K562 (cell line): ENCODE measurements around the gene OGDH.

ENCODE experiments used
- ATF7 ChIP-seq: fragments of 450-650 bp; IDR thresholded peaks from 2 replicates; pipeline ENCODE4 v1.7.1; 2014; ENCODE audit warnings: mild to moderate bottlenecking, moderate library complexity
- CTBP1 ChIP-seq: fragments of 450-650 bp; IDR thresholded peaks from 2 replicates; pipeline ENCODE4 v1.6.1; 2016; ENCODE audit warnings: borderline replicate concordance
- ETV6 ChIP-seq, 3 experiments: fragments of 150-350 bp in 1 of 3; sonication (generic) in 1 of 3; formaldehyde crosslinking in 1 of 3; IDR thresholded peaks; 2 replicates each; pipeline versions ENCODE4 v1.6.1 to v1.8.0; 2014 to 2022; ENCODE audit warnings: borderline replicate concordance in 2 of 3, low read depth in 2 of 3, antibody characterized with exemption in 1 of 3, low read length in 1 of 3, mild to moderate bottlenecking in 1 of 3, missing genetic modification reagents in 1 of 3
- GABPA ChIP-seq: fragments of 200-800 bp; sonication (Bioruptor generic); conservative IDR thresholded peaks from 2 replicates; pipeline ENCODE4 v1.6.1; 2016; ENCODE audit warnings: low read depth, missing genetic modification characterization, missing compliant biosample characterization
- GTF2F1 ChIP-seq: IDR thresholded peaks from 2 replicates; pipeline ENCODE4 v1.6.1; 2011; ENCODE audit warnings: low read depth, low read length, improper control_type of control experiment
- IRF2 ChIP-seq: sonication (generic); formaldehyde crosslinking; IDR thresholded peaks from 2 replicates; pipeline ENCODE4 v1.8.1; 2022; ENCODE audit warnings: mild to moderate bottlenecking, missing genetic modification reagents
- JUND ChIP-seq, 2 experiments: IDR thresholded peaks; 2 replicates in 1 of 2; 3 replicates in 1 of 2; pipeline ENCODE4 v1.6.1; 2011; ENCODE audit warnings: borderline replicate concordance in 2 of 2, low read depth in 2 of 2, low read length in 2 of 2, improper control_type of control experiment in 1 of 2, missing biosample characterization in 1 of 2, missing genetic modification characterization in 1 of 2, missing genetic modification reagents in 1 of 2
- SMC3 ChIP-seq: conservative IDR thresholded peaks from 2 replicates; pipeline ENCODE4 v1.6.1; 2011; ENCODE audit warnings: low read depth, low read length, improper control_type of control experiment; ENCODE audit not compliant: insufficient read depth
- YY1 ChIP-seq, 3 experiments: IDR thresholded peaks; 2 replicates each; pipeline ENCODE4 v1.6.1; 2011; ENCODE audit warnings: low read length in 2 of 3, mild to moderate bottlenecking in 2 of 3, moderate library complexity in 2 of 3, borderline replicate concordance in 1 of 3, control low read depth in 1 of 3, low read depth in 1 of 3; ENCODE audit not compliant: insufficient read depth in 3 of 3, insufficient replicate concordance in 2 of 3, control insufficient read depth in 1 of 3, insufficient read length in 1 of 3; ENCODE audit errors: extremely low read depth in 1 of 3
- ZBTB8A ChIP-seq: fragments of 450-650 bp; IDR thresholded peaks from 2 replicates; pipeline ENCODE4 v1.6.1; 2018; ENCODE audit warnings: mild to moderate bottlenecking, moderate library complexity; ENCODE audit not compliant: partially characterized antibody
- TF ChIP-seq, protein P1 (sequence below): fragments of 250-450 bp; sonication (Bioruptor Pico); IDR thresholded peaks from 2 replicates; pipeline ENCODE4 v1.8.0; 2021; ENCODE audit warnings: moderate library complexity, mild to moderate bottlenecking, inconsistent platforms
- TF ChIP-seq, protein P2 (sequence below): fragments of 250-450 bp; sonication (Bioruptor Pico); IDR thresholded peaks from 2 replicates; pipeline ENCODE4 v1.6.1; 2021; ENCODE audit warnings: mild to moderate bottlenecking
- TF ChIP-seq, protein P3 (sequence below), 3 experiments: IDR thresholded peaks in 2 of 3; conservative IDR thresholded peaks in 1 of 3; 2 replicates each; pipeline ENCODE4 v1.5.1; 2011 to 2012; ENCODE audit warnings: low read length in 3 of 3, mild to moderate bottlenecking in 3 of 3, control low read depth in 2 of 3, improper control_type of control experiment in 1 of 3, inconsistent platforms in 1 of 3, low read depth in 1 of 3, mixed read lengths in 1 of 3, moderate library complexity in 1 of 3; ENCODE audit not compliant: insufficient read depth in 2 of 3

DNA sequence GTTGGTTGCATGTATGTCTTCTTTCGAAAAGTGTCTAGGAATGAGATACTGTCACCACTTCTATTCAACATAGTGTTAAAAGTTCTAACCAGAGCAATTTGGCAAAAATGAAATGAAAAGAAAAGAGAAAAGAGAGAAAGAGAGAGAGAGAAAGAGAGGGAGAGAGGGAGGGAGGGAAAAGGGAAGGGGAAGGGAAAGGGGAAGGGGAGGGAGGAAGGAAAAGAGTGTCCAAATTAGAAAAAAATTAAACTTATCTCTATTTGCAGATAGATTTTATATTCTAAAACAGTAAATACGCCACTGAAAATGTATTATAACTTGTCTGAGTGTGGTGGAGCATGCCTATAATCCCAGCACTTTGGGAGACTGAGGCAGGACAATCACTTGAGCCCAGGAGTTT lies 48.9 kb upstream of the OGDH start:
- TF ChIP-seq SMC3 (no peak), GABPA (tag) (no peak), IRF2 (no peak), YY1 (IDR thresholded peaks at IDR 0.05; ENCODE audit: borderline replicate concordance in 1 of 3, control insufficient read depth in 1 of 3, extremely low read depth in 1 of 3, insufficient read depth in 3 of 3, insufficient read length in 1 of 3, insufficient replicate concordance in 2 of 3, low read depth in 1 of 3, low read length in 2 of 3) (no peak), ATF7 (no peak), CTBP1 (no peak), ETV6 (IDR thresholded peaks at IDR 0.05; ENCODE audit: borderline replicate concordance in 1 of 2, low read depth in 2 of 2, low read length in 1 of 2) (no peak), ETV6 (CRISPR knock-in tag; IDR thresholded peaks at IDR 0.05; ENCODE audit: borderline replicate concordance) (no peak), GTF2F1 (no peak), ZBTB8A (no peak), JUND (IDR thresholded peaks at IDR 0.05; ENCODE audit: borderline replicate concordance, low read depth, low read length) (no peak), JUND (tag; IDR thresholded peaks at IDR 0.05; ENCODE audit: borderline replicate concordance, low read depth, low read length) (no peak)
- TF ChIP-seq, protein P1, sequence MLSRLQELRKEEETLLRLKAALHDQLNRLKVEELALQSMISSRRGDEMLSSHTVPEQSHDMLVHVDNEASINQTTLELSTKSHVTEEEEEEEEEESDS (CRISPR knock-in tag), result no peak
- TF ChIP-seq, protein P2, sequence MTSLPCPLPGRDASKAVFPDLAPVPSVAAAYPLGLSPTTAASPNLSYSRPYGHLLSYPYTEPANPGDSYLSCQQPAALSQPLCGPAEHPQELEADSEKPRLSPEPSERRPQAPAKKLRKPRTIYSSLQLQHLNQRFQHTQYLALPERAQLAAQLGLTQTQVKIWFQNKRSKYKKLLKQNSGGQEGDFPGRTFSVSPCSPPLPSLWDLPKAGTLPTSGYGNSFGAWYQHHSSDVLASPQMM, result no peak
- TF ChIP-seq, protein P3, sequence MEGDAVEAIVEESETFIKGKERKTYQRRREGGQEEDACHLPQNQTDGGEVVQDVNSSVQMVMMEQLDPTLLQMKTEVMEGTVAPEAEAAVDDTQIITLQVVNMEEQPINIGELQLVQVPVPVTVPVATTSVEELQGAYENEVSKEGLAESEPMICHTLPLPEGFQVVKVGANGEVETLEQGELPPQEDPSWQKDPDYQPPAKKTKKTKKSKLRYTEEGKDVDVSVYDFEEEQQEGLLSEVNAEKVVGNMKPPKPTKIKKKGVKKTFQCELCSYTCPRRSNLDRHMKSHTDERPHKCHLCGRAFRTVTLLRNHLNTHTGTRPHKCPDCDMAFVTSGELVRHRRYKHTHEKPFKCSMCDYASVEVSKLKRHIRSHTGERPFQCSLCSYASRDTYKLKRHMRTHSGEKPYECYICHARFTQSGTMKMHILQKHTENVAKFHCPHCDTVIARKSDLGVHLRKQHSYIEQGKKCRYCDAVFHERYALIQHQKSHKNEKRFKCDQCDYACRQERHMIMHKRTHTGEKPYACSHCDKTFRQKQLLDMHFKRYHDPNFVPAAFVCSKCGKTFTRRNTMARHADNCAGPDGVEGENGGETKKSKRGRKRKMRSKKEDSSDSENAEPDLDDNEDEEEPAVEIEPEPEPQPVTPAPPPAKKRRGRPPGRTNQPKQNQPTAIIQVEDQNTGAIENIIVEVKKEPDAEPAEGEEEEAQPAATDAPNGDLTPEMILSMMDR (IDR thresholded peaks at IDR 0.05 in 2 of 3, conservative IDR thresholded peaks at IDR 0.05 in 1 of 3; ENCODE audit: insufficient read depth in 2 of 3, low read depth in 1 of 3, low read length in 3 of 3), result no peak
